ENCODE results near the gene SMIM8.

Gene SMIM8

GRCh38 chr6:87322304-87323212 is at the start of gene SMIM8:
TSS of gene SMIM8 (plus strand) at chr6:87322588. CDS start at chr6:87337032, 14,444 bp downstream.
- TF ChIP-seq CTCF (IDR thresholded peaks at IDR 0.05; ENCODE audit: low read length), result peak; percentile 95
- no peak for TF ChIP-seq EZH2 (IDR thresholded peaks at IDR 0.05; ENCODE audit: borderline replicate concordance, low read length)
- Histone ChIP-seq H2AFZ (ENCODE audit: low read length) (peak within 1 kb of the TSS; percentile 96), H3F3A (ENCODE audit: insufficient read depth, low read length) (no peaks in the 10 kb centered on the region), H3K27ac (ENCODE audit: low read depth, low read length, poor library complexity, severe bottlenecking) (peak within 1 kb of the TSS; percentile 37), H3K4me3 (ENCODE audit: low read depth, low read length, poor library complexity, severe bottlenecking) (peak within 1 kb of the TSS; percentile 82), H4K20me1 (ENCODE audit: insufficient read depth, low read length) (no peaks in the 10 kb centered on the region), H3K36me3 (ENCODE audit: insufficient read depth, low read length) (no peaks in the 10 kb centered on the region), H3K9ac (ENCODE audit: low read length) (peak within 1 kb of the TSS; percentile 88), H3K4me2 (ENCODE audit: low read length) (peak within 1 kb of the TSS; percentile 77), H3K27me3 (ENCODE audit: insufficient read depth, low read length) (no peaks in the 10 kb centered on the region), H3K4me1 (ENCODE audit: insufficient read depth, low read length, severe bottlenecking) (peaks cover 6% of the 10 kb centered on the region), H3K79me2 (ENCODE audit: insufficient read depth, low read length) (peaks cover 5% of the 10 kb centered on the region), H3K9me2 (ENCODE audit: low read depth, low read length) (no peaks in the 10 kb centered on the region), H3K9me3 (ENCODE audit: low read length) (no peaks in the 10 kb centered on the region)

GRCh38 chr6:87274660-87275274 is 47.6 kb upstream of the SMIM8 start:
- no peak overlapping the region for H3K4me3 ChIP-seq (ENCODE audit: low read depth, low read length, poor library complexity, severe bottlenecking)
- H3K9me2 ChIP-seq (ENCODE audit: low read depth, low read length), result no peaks in the 10 kb centered on the region
- H3K36me3 ChIP-seq (ENCODE audit: insufficient read depth, low read length), result no peaks in the 10 kb centered on the region
- TF ChIP-seq EZH2 (IDR thresholded peaks at IDR 0.05; ENCODE audit: borderline replicate concordance, low read length) (no peak), CTCF (IDR thresholded peaks at IDR 0.05; ENCODE audit: low read length) (no peak)
- no peaks in the 10 kb centered on the region for H3K9me3 ChIP-seq (ENCODE audit: low read length)
- no peak overlapping the region for H3K4me2 ChIP-seq (ENCODE audit: low read length)
- H3K9ac ChIP-seq (ENCODE audit: low read length), result no peak overlapping the region
- H3K27me3 ChIP-seq (ENCODE audit: insufficient read depth, low read length), result no peaks in the 10 kb centered on the region
- H2AFZ ChIP-seq (ENCODE audit: low read length), result no peak overlapping the region
- peaks cover 4% of the 10 kb centered on the region; the same call in 1 of the 2 replicates for H3F3A ChIP-seq (ENCODE audit: insufficient read depth, low read length)
- H3K4me1 ChIP-seq (ENCODE audit: insufficient read depth, low read length, severe bottlenecking), result peaks cover 3% of the 10 kb centered on the region
- no peaks in the 10 kb centered on the region for H4K20me1 ChIP-seq (ENCODE audit: insufficient read depth, low read length)
- H3K27ac ChIP-seq (ENCODE audit: low read depth, low read length, poor library complexity, severe bottlenecking), result no peak overlapping the region
- H3K79me2 ChIP-seq (ENCODE audit: insufficient read depth, low read length), result no peaks in the 10 kb centered on the region

- H3K9me2 ChIP-seq (ENCODE audit: low read depth, low read length), result no peaks in the 10 kb centered on the region
- no peaks in the 10 kb centered on the region for H3K9me3 ChIP-seq (ENCODE audit: low read length)
- no peaks in the 10 kb centered on the region for H3K27me3 ChIP-seq (ENCODE audit: insufficient read depth, low read length)
- no peak overlapping the region for H3K4me2 ChIP-seq (ENCODE audit: low read length)
- H3K79me2 ChIP-seq (ENCODE audit: insufficient read depth, low read length), result no peaks in the 10 kb centered on the region
- TF ChIP-seq EZH2 (IDR thresholded peaks at IDR 0.05; ENCODE audit: borderline replicate concordance, low read length), result no peak
- no peak for TF ChIP-seq CTCF (IDR thresholded peaks at IDR 0.05; ENCODE audit: low read length)
- peaks cover 3% of the 10 kb centered on the region for H3K4me1 ChIP-seq (ENCODE audit: insufficient read depth, low read length, severe bottlenecking)
- no peaks in the 10 kb centered on the region for H3K36me3 ChIP-seq (ENCODE audit: insufficient read depth, low read length)
- H3K4me3 ChIP-seq (ENCODE audit: low read depth, low read length, poor library complexity, severe bottlenecking), result no peak overlapping the region
- H4K20me1 ChIP-seq (ENCODE audit: insufficient read depth, low read length), result no peaks in the 10 kb centered on the region
- no peak overlapping the region for H2AFZ ChIP-seq (ENCODE audit: low read length)
- peaks cover 4% of the 10 kb centered on the region; the same call in 1 of the 2 replicates for H3F3A ChIP-seq (ENCODE audit: insufficient read depth, low read length)
- no peak overlapping the region for H3K27ac ChIP-seq (ENCODE audit: low read depth, low read length, poor library complexity, severe bottlenecking)
- H3K9ac ChIP-seq (ENCODE audit: low read length), result no peak overlapping the region
These were observed 45.8 kb upstream of the SMIM8 start for GRCh38 chr6:87276624-87277023.

Data from OCI-LY1 (cell line).